ENCODE results near the gene CCL18. TPM values are rescaled to one million over a fixed set of nuclear protein-coding genes. Genes with fewer than 3 reads are reported as not detected.
"Not testable (repeated sequence)": the region's sequence is repeated elsewhere in the genome, so short reads cannot be mapped to it uniquely, and the experiment has no call there.

CCL18 gene
- total and polyA plus RNA-seq, 10 of the 15 experiments (the other 5 are each of a cell fraction or from before 2014, with no cell fraction given), result 0.26 TPM; not detected in 9

GRCh38 chr17:36082482-36083120 lies 18.5 kb downstream of the CCL18 start (continued):
- TF ChIP-seq POU2F2 (IDR thresholded peaks at IDR 0.05; ENCODE audit: borderline replicate concordance, low read depth, low read length), result peak; percentile 55; the same call in 1 of the 3 replicates
- TF ChIP-seq RELA (IDR thresholded peaks at IDR 0.05; ENCODE audit: borderline replicate concordance, partially characterized antibody), result peak; percentile 22
- TF ChIP-seq MTA2 (IDR thresholded peaks at IDR 0.05; ENCODE audit: low read depth), result peak; percentile 62
- TF ChIP-seq RB1 (IDR thresholded peaks at IDR 0.05; ENCODE audit: borderline replicate concordance), result 0 out of 2 replicates have a peak, but pooled peaks have one; percentile 30
- TF ChIP-seq PKNOX1 (IDR thresholded peaks at IDR 0.05), result peak; percentile 42; the same call in 1 of the 2 replicates
- TF ChIP-seq PAX5 (IDR thresholded peaks at IDR 0.05; ENCODE audit: borderline replicate concordance, low read depth, low read length), result peak; percentile 24; the same call in 1 of the 2 replicates

- POLR2A ChIA-PET; H3K9me3 ChIP-seq (replicated peaks; ENCODE audit: control insufficient read depth, insufficient read depth, low read length); ATAC-seq; H3K4me2 ChIP-seq (ENCODE audit: control insufficient read depth, insufficient read depth); H3K4me3 ChIP-seq; H3K79me2 ChIP-seq (ENCODE audit: control insufficient read depth, insufficient read depth, low read length); H3K27ac ChIP-seq (ENCODE audit: control insufficient read depth, insufficient read depth); intact Hi-C loops (cut with micrococcal nuclease; ENCODE audit: unreplicated experiment); H2AFZ ChIP-seq (ENCODE audit: control insufficient read depth, low read depth, low read length); H3K27me3 ChIP-seq (replicated peaks in 1 of 2; ENCODE audit: control insufficient read depth in 2 of 2, insufficient read depth in 2 of 2, low read length in 1 of 2); in situ Hi-C loops (cut with MboI); H3K36me3 ChIP-seq (ENCODE audit: control insufficient read depth in 2 of 2, insufficient read depth in 2 of 2, low read length in 1 of 2); H4K20me1 ChIP-seq (ENCODE audit: control insufficient read depth, insufficient read depth); BruUV-seq (replicated peaks); H3K9ac ChIP-seq (ENCODE audit: control insufficient read depth, insufficient read depth, low read length); DNase-seq (ENCODE audit: low read depth, low spot score); FAIRE-seq: not testable (repeated sequence)
- ChIA-PET SMC1A (ENCODE audit: uncharacterized antibody, unreplicated experiment) (interaction anchor here (1.0 to 2.4 kb wide), 2 partner anchors 10 to 106 kb away, joined by 3 to 19 read pairs; no protein-coding TSS in a partner anchor), CTCF (interaction anchor here (3.7 kb wide), 1 partner anchor 11 kb away, joined by 43 read pairs; no protein-coding TSS in a partner anchor), RAD21 (ENCODE audit: unreplicated experiment) (interaction anchor here (2.4 to 3.4 kb wide), 2 partner anchors 11 to 107 kb away, joined by 8 to 29 read pairs; no protein-coding TSS in a partner anchor)
- peaks cover 34% of the 10 kb centered on the region for H3K4me1 ChIP-seq (ENCODE audit: control insufficient read depth, insufficient read depth, low read length)
- WGBS (ENCODE audit: insufficient coverage, insufficient replicate concordance, low lambda C conversion rate, missing lambda C conversion rate), result 68% methylated on average over 2 of the region's 2 CpGs
These were observed 19.6 kb downstream of the CCL18 start for GRCh38 chr17:36083691-36084090.

Data from GM12878 (cell line).